ENCODE data around the gene HOGA1. TPM values are rescaled to one million over a fixed set of nuclear protein-coding genes. Genes with fewer than 3 reads are reported as not detected.
"Not testable (repeated sequence)": the region's sequence is repeated elsewhere in the genome, so short reads cannot be mapped to it uniquely, and the experiment has no call there.

The HOGA1 gene
- total RNA-seq, 1 experiment from 2014 or later: not detected

DNA sequence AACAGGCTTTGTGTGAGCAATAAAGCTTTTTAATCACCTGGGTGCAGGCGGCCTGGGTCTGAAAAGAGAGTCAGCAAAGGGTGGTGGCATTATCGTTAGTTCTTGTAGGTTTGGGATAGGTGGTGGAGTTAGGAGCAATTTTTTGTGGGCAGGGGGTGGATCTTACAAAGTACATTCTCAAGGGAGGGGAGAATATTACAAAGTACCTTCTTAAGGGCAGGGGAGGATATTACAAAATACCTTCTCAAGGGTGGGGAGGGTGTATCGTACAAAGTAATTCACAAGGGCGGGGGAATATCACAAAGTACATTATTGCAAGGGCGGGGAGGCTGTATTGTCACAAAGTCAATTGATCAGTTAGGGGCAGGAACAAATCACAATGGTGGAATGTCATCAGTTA is 21.9 kb upstream of the HOGA1 start:
- CTCF ChIA-PET; H3K9me3 ChIP-seq (ENCODE audit: low read depth, low read length, poor library complexity, severe bottlenecking); H3K4me3 ChIP-seq (ENCODE audit: low read depth, low read length, poor library complexity, severe bottlenecking); H3K4me1 ChIP-seq (ENCODE audit: insufficient read depth, low read length, poor library complexity, severe bottlenecking); H3K36me3 ChIP-seq (ENCODE audit: insufficient read depth, low read length, poor library complexity, severe bottlenecking); H3K27ac ChIP-seq (ENCODE audit: low read depth, low read length, poor library complexity, severe bottlenecking); DNase-seq (ENCODE audit: low spot score); H3K27me3 ChIP-seq (replicated peaks; ENCODE audit: insufficient read depth, low read depth, low read length, poor library complexity); BruUV-seq (replicated peaks); POLR2A ChIA-PET (ENCODE audit: low non-redundant PET); intact Hi-C loops (cut with micrococcal nuclease; ENCODE audit: unreplicated experiment): not testable (repeated sequence)

DNA sequence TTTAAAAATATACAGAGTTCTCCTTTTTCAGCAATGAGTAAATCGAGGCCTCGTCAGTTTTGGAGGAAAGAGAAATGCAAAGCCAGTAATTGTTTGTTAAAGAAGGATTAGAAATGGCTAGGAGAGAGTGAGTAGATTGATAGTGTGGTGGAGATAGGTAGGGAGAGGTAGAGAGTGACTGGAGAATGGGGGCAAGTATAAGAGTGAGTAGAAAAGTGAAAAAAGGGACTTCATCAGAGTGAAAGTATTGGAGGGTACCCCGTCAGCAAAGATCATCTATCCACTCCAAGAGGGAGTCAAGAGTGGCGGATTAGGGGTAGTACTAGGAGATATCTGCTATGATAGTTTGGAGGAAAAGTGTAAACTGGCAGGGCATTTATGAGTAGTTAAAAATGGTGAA is 20.9 kb upstream of the HOGA1 start:
- H3K4me3 ChIP-seq (ENCODE audit: low read depth, low read length, poor library complexity, severe bottlenecking): no peak overlapping the region
- no TSS peak for BruUV-seq (replicated peaks)
- no peak overlapping the region for H3K27ac ChIP-seq (ENCODE audit: low read depth, low read length, poor library complexity, severe bottlenecking)
- H3K36me3 ChIP-seq (ENCODE audit: insufficient read depth, low read length, poor library complexity, severe bottlenecking): no peaks in the 10 kb centered on the region
- DNase-seq (ENCODE audit: low spot score): no peak
- POLR2A ChIA-PET (ENCODE audit: low non-redundant PET): no interaction called here
- CTCF ChIA-PET: no interaction called here
- TF ChIP-seq, protein P1, sequence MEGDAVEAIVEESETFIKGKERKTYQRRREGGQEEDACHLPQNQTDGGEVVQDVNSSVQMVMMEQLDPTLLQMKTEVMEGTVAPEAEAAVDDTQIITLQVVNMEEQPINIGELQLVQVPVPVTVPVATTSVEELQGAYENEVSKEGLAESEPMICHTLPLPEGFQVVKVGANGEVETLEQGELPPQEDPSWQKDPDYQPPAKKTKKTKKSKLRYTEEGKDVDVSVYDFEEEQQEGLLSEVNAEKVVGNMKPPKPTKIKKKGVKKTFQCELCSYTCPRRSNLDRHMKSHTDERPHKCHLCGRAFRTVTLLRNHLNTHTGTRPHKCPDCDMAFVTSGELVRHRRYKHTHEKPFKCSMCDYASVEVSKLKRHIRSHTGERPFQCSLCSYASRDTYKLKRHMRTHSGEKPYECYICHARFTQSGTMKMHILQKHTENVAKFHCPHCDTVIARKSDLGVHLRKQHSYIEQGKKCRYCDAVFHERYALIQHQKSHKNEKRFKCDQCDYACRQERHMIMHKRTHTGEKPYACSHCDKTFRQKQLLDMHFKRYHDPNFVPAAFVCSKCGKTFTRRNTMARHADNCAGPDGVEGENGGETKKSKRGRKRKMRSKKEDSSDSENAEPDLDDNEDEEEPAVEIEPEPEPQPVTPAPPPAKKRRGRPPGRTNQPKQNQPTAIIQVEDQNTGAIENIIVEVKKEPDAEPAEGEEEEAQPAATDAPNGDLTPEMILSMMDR (conservative IDR thresholded peaks at IDR 0.05; ENCODE audit: low read depth, low read length): no peak
- TF ChIP-seq EZH2 (IDR thresholded peaks at IDR 0.05; ENCODE audit: borderline replicate concordance, low read depth, low read length, poor library complexity, severe bottlenecking): no peak
- H3K4me1 ChIP-seq (ENCODE audit: insufficient read depth, low read length, poor library complexity, severe bottlenecking): no peaks in the 10 kb centered on the region
- intact Hi-C loops (cut with micrococcal nuclease; ENCODE audit: unreplicated experiment): no loop called here
- no peaks in the 10 kb centered on the region for H3K27me3 ChIP-seq (replicated peaks; ENCODE audit: insufficient read depth, low read depth, low read length, poor library complexity)
- no peaks in the 10 kb centered on the region for H3K9me3 ChIP-seq (ENCODE audit: low read depth, low read length, poor library complexity, severe bottlenecking)

DNA sequence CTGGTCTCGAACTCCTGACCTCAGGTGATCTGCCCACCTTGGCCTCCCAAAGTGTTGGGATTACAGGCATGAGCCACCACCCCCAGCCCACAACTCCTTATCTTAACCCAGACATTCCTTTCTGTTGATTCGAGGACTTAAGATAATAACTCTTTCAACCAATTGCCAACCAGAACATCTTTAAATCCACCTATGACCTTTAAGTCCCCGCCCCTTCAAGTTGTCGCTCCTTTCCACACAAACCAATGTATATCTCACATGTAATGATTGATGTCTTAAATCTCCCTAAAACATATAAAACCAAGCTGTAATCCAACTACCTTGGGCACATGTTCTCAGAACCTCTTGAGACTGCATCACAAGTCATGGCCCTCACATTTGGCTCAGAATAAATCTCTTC is 19.4 kb upstream of the HOGA1 start:
- CTCF ChIA-PET: no interaction called here
- no TSS peak for BruUV-seq (replicated peaks)
- no peaks in the 10 kb centered on the region for H3K9me3 ChIP-seq (ENCODE audit: low read depth, low read length, poor library complexity, severe bottlenecking)
- H3K4me1 ChIP-seq (ENCODE audit: insufficient read depth, low read length, poor library complexity, severe bottlenecking): no peaks in the 10 kb centered on the region
- POLR2A ChIA-PET (ENCODE audit: low non-redundant PET): no interaction called here
- intact Hi-C loops (cut with micrococcal nuclease; ENCODE audit: unreplicated experiment): no loop called here
- TF ChIP-seq, protein P1 (conservative IDR thresholded peaks at IDR 0.05; ENCODE audit: low read depth, low read length): no peak
- no peak for TF ChIP-seq EZH2 (IDR thresholded peaks at IDR 0.05; ENCODE audit: borderline replicate concordance, low read depth, low read length, poor library complexity, severe bottlenecking)
- H3K4me3 ChIP-seq (ENCODE audit: low read depth, low read length, poor library complexity, severe bottlenecking): no peak overlapping the region
- no peak for DNase-seq (ENCODE audit: low spot score)
- H3K27ac ChIP-seq (ENCODE audit: low read depth, low read length, poor library complexity, severe bottlenecking): no peak overlapping the region
- H3K27me3 ChIP-seq (replicated peaks; ENCODE audit: insufficient read depth, low read depth, low read length, poor library complexity): no peaks in the 10 kb centered on the region
- H3K36me3 ChIP-seq (ENCODE audit: insufficient read depth, low read length, poor library complexity, severe bottlenecking): no peaks in the 10 kb centered on the region

DNA sequence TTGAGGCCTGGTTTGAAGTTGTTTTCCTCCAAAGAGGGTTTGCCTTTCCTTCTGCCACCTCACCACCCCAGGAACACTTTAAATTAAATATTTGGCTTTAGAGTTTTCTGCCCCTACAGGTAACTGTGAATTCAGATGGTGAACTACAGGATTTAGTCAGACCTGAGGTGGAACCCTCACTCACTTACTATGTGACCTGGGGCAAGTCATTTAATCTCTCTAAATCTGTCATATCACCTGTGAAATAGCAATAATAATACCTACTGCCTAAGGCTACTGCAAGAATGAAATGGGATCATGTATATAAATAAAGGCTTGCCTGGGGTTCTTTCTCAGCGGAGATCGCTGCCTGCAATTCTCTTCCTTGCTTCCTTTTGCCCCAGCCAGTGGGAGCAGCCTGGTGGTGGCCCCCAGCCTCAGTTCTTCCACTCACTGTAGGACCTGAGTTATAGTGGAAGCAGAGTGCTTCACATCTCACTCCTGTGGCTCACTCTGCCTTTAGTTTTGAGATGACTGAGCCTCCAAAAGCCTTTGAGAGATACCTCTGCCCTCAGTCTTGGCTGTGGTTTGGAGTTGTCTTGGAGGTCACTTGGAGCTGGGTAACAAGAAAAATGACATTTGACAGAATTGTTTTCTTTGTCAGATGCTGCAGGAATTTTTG is 17.7 kb upstream of the HOGA1 start:
- H3K4me1 ChIP-seq (ENCODE audit: insufficient read depth, low read length, poor library complexity, severe bottlenecking): no peaks in the 10 kb centered on the region

More for the DNA sequence above, 17.7 kb upstream of the HOGA1 start:
- TF ChIP-seq, protein P1 (conservative IDR thresholded peaks at IDR 0.05; ENCODE audit: low read depth, low read length): no peak
- TF ChIP-seq EZH2 (IDR thresholded peaks at IDR 0.05; ENCODE audit: borderline replicate concordance, low read depth, low read length, poor library complexity, severe bottlenecking): no peak
- H3K4me3 ChIP-seq (ENCODE audit: low read depth, low read length, poor library complexity, severe bottlenecking): no peak overlapping the region
- intact Hi-C loops (cut with micrococcal nuclease; ENCODE audit: unreplicated experiment): no loop called here
- H3K27me3 ChIP-seq (replicated peaks; ENCODE audit: insufficient read depth, low read depth, low read length, poor library complexity): no peaks in the 10 kb centered on the region
- BruUV-seq (replicated peaks): no TSS peak
- H3K9me3 ChIP-seq (ENCODE audit: low read depth, low read length, poor library complexity, severe bottlenecking): no peaks in the 10 kb centered on the region
- H3K36me3 ChIP-seq (ENCODE audit: insufficient read depth, low read length, poor library complexity, severe bottlenecking): no peaks in the 10 kb centered on the region
- POLR2A ChIA-PET (ENCODE audit: low non-redundant PET): no interaction called here
- CTCF ChIA-PET: no interaction called here
- no peak overlapping the region for H3K27ac ChIP-seq (ENCODE audit: low read depth, low read length, poor library complexity, severe bottlenecking)
- no peak for DNase-seq (ENCODE audit: low spot score)

Measured in A673 (cell line).